Left kidney (tissue), 2 donors: ENCODE results near the gene FXYD6. TPM values are rescaled to one million over a fixed set of nuclear protein-coding genes. Genes with fewer than 3 reads are reported as not detected.

Experiments
- DNase-seq: peaks from one replicate; pipeline ENCODE4 v3.0.0-alpha.2; 2013
- polyA plus RNA-seq: library from polyadenylated mRNA; unstranded; fragments of 120-200 nt; gene quantifications from one replicate; pipeline ENCODE4 v1.2.1, GENCODE V29; 2013; ENCODE audit not compliant: insufficient read length

The FXYD6 gene
- polyA plus RNA-seq, 1 donor, result 114 TPM

- DNase-seq, result no peak
These were observed 14.9 kb upstream of the FXYD6 start for GRCh38 chr11:117891362-117891761.

DNA sequence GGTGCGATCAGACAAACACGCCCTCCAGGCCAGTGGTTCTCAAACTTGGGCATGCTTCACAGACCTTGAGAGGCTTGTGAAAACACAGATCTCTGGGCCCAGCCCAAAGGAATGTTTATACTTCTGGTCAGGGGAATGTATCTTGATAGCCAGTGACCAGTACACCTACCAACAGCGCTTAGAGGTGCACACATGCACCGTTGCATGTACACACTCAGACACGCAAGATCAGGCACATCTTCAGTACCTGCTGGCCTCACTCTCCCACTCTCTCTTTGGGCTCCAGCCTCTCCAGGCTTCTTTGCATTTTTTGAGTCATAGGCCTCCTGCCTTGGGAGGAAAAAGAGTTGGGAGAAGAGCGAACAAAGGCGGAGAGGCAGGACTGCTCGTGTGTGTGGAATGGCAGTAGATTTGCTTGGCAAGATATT is 11.7 kb upstream of the FXYD6 start:
- no peak for DNase-seq

- DNase-seq, result no peak
These were observed 11.1 kb upstream of the FXYD6 start for GRCh38 chr11:117887431-117888138.

- DNase-seq, result no peak
These were observed 9.3 kb upstream of the FXYD6 start for GRCh38 chr11:117885777-117886176.

DNA sequence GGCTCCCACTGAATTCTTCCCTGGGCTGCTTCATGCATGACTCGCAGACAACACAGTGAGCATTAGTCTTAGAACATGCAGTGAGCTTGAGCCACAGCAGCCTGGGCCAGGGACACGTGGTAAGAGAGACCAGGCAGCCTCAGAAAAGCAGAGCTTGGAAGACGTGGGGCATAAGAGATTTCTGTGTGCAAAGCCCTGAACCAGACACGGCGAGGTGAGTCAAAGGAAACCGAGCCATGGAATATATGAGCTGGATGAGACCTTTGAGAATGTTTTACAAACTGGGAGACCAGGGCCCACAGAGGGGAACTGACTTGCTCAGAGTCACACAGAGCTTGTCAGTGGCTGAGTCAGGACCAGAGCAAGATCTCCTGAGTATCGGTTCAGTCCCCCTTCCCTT is 8.5 kb upstream of the FXYD6 start:
- no peak for DNase-seq

- DNase-seq, result no peak
These were observed 6.6 kb upstream of the FXYD6 start for GRCh38 chr11:117883063-117883462.

GRCh38 chr11:117882311-117882905 is 6.0 kb upstream of the FXYD6 start:
- no peak for DNase-seq

- no peak for DNase-seq
These were observed 4.8 kb upstream of the FXYD6 start for GRCh38 chr11:117881217-117881616.

- no peak for DNase-seq
These were observed 3.3 kb upstream of the FXYD6 start for GRCh38 chr11:117879516-117880480.

DNA sequence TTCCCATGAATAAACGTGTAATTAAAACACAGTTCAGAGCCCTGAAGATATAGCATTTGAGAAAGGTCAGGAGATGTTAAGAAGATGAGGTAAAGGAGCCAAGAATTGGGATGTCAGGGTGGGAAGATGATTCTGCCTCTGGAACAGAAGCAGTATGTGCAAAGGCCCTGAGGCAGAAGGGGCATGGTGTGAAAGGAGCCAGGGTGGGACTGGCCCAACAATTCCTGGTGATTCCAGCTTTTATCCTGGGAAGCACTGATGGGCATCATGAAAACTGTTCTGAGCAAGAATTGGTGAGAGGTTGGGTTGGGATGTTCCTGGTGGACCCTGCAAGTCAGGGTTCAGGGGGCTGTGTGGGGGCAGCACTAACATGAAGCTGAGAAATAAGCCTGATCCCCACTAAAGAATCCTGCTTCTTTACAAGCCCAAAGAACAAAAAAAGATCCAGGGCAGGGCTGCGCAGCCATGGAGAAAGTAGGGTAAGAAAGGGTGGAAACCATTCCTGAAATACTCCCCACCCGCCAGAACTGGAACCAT is 2.5 kb upstream of the FXYD6 start:
- no peak for DNase-seq

DNA sequence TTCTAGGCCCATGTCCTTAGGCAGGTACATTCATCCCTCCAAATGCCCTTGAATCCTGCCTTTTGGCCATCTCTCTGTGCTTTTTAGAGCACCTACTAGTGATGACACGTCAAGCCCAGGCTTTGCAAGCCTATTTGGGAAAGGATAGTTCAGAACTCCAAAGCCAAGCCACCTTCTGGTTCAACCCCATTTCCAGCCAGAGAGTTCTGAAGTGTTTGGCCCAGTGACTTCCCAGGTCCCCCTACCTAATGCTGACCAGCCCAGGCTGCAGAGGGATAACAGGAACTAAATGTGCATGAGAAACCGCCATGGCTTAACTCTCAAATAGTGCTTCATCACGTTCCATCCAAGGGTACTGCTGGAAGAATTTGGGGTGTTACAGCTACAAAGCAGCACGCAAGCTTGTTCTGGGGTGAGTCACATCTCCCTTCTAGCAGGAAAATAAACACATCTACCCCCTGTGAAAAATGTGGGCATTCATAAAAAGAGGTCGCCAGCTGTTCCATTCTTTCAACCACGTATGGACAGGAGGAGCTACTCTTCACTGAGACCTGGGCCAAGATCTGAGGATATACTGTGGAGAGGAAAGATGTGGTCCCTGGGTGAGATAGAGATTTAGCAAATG is 2.0 kb upstream of the FXYD6 start:
- no peak for DNase-seq

GRCh38 chr11:117877120-117877784 is 794 bp upstream of the FXYD6 start:
- DNase-seq, result no peak

- DNase-seq, result no peak
These were observed 458 bp downstream of the FXYD6 start for GRCh38 chr11:117876059-117876340.

- DNase-seq, result no peak
These were observed 938 bp downstream of the FXYD6 start for GRCh38 chr11:117875382-117876058.

- no peak for DNase-seq
These were observed 1.5 kb downstream of the FXYD6 start for GRCh38 chr11:117874910-117875381.

DNA sequence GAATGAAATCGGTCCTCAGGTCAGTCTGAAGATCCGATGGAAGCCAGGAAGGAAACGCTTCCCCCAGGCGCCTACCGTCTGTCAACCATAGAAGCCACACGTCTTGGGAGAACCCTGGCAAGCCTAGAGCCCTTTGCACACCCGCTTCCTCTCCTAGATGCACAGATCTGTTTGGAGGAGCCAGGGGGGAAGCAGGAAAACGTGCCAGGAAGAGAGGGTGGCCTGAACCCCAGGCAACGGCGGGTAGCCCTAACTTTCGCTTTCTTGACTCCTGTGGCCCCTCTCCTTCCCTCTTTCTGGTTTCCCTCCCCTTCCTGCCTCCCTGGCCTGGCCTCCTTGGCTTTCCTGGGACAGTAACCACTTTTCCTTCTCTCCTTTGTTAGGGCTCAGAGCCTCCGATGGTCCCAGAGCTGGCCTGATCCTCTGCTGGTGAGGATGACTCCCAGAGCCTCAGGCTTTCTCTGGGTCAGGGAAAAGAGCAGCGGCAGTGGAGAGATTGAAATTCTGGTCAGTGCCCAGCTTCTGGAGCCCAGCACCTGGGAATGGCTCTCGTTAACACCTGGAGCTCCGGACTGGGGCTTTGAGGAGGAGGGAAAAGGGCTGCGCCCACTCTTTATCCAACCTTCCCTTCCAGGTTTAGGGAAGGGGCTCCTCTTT is 2.1 kb downstream of the FXYD6 start:
- no peak for DNase-seq

- no peak for DNase-seq
These were observed 2.7 kb downstream of the FXYD6 start for GRCh38 chr11:117873828-117874125.

GRCh38 chr11:117872975-117873827 is 3.3 kb downstream of the FXYD6 start:
- DNase-seq, result no peak

DNA sequence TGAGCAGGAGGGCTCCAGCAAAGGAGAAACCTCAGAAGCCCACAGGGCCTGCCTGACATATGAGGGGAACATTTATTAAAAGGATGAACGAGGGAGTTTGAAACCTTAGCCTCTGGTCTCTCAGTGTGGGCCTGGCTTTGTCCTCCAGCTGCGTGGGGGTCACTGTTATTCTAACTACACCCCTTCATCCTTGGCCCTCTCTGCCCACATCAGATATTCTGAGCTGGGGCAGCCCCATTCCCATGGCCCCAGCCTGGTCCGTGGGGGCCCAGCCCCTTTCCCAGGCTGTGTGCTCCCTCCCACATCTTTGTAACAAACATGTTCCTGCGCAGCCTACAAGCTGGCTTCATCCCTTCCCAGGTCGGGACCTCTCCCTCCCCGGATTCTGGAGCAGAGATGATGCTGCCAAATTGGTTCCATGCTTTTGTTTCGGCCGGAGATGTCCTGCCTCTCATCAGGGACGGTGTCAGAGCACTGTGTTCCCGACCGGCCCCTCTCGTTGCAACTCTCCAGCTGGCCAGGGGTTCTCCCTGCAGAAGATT is 4.0 kb downstream of the FXYD6 start:
- no peak for DNase-seq
